ENCODE measurements around the gene GCN1.

DNA sequence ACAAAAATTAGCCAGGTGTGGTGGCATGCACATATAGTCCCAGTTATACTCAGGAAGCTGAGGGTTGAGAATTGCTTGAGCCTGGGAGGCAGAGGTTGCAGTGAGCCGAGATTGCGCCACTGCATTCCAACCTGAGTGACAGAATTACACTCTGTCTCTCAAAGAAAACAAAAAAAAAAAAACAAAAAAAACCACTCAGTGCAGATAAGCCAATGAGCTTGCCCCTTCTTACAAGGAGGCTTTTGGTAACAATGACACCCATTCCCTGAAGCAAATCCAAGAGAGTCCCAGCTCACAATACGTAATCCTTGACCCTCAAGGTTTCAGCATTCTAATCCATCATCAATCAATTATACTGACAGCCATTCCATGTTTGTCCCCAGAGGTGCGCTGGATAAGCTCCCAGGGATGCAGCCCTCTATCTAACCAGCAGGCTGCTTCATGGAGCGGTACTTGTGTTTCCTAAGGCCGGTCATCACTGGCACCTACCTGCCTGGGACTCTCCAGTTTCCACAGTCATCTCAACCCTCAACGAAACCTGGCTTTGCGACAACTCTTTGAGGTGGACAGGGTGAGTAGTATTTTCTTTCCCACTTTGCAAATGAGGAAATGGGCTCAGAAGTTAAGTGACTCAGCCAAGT lies 12.4 kb downstream of the GCN1 start:
- no peak for TF ChIP-seq EZH2 (IDR thresholded peaks at IDR 0.05; ENCODE audit: low read length, missing control alignments)
- no peak for TF ChIP-seq CTCF (conservative IDR thresholded peaks at IDR 0.05 in 1 of 2, IDR thresholded peaks at IDR 0.05 in 1 of 2; ENCODE audit: low read depth in 1 of 2, low read length in 2 of 2)
